HG03066 (cell line): ENCODE measurements around the gene LRP3.

ENCODE experiments used
- ATAC-seq: cut with Tn5 transposase; IDR thresholded peaks from one replicate; pipeline ENCODE4 v1.9.1; 2021; ENCODE audit warnings: low read depth; ENCODE audit not compliant: unreplicated experiment

Gene LRP3

GRCh38 chr19:33250500-33250899 lies 56.4 kb downstream of the LRP3 start:
- ATAC-seq: no peak

GRCh38 chr19:33251076-33251475 lies 56.9 kb downstream of the LRP3 start:
- no peak for ATAC-seq

- no peak for ATAC-seq
Observed at GRCh38 chr19:33251526-33252090, 57.5 kb downstream of the LRP3 start.

- no peak for ATAC-seq
Observed at GRCh38 chr19:33252418-33252962, 58.4 kb downstream of the LRP3 start.

- ATAC-seq: no peak
Observed at GRCh38 chr19:33252971-33253370, 58.8 kb downstream of the LRP3 start.

- ATAC-seq: no peak
Observed at GRCh38 chr19:33254245-33254824, 60.2 kb downstream of the LRP3 start.

- no peak for ATAC-seq
Observed at GRCh38 chr19:33255781-33256180, 61.7 kb downstream of the LRP3 start.

GRCh38 chr19:33256261-33256660 lies 62.1 kb downstream of the LRP3 start:
- no peak for ATAC-seq

- ATAC-seq: no peak
Observed at GRCh38 chr19:33257828-33258227, 63.7 kb downstream of the LRP3 start.
